Mononuclear cell (primary cell): ENCODE data around the gene MYO9B. TPM values are rescaled to one million over a fixed set of nuclear protein-coding genes. Genes with fewer than 3 reads are reported as not detected.

Source experiments
- H3K27me3 ChIP-seq: 2 replicates; pipeline ENCODE4 v1.6.0; 2011; ENCODE audit warnings: low read length, control low read depth; ENCODE audit not compliant: insufficient read depth
- H3K4me1 ChIP-seq: 2 replicates; pipeline ENCODE4 v1.5.1; 2011; ENCODE audit warnings: mild to moderate bottlenecking, low read length, control low read depth; ENCODE audit not compliant: insufficient read depth
- H3K4me3 ChIP-seq: 2 replicates; pipeline ENCODE4 v1.5.1; 2011; ENCODE audit warnings: mild to moderate bottlenecking, low read length, moderate library complexity
- H3K9me3 ChIP-seq: 2 replicates; pipeline ENCODE4 v1.5.1; 2011; ENCODE audit warnings: low read depth, mild to moderate bottlenecking, control low read depth, low read length
- total RNA-seq: library from RNA; depleted of rRNA; stranded (reverse); fragments of >200 nt; gene quantifications from one replicate; pipeline ENCODE4 v1.2.3, GENCODE V29; 2012

Gene MYO9B
- total RNA-seq, 1 donor, result 197 TPM

DNA sequence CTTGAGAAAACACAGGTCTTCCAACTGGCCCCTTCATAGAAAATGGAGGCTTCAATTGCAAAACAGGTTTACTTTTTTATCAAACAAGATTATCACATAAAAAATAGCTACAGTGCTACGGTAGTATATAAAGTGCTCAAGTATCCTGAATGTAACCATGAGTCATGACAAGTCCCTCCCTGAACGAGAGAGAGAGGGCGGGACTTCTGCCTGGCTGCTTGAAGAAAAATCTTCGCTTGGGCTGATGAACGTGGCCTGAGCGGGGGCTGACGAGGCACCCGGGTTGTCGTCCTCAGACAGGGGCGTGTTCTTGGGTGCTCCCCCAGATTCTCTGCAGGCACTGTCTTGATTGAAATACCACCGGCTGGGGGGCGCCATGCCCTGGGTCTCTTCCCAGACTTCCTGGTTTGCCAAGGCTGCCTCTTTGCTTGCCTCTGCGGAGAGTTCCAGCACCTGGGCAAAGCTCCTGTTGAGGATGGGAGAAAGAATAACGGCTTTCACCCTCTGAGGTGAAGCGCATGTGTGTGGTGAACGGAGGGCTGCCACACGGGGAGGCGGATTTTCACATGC, 25.8 kb upstream of the MYO9B start:
- no peaks in the 10 kb centered on the region for H3K27me3 ChIP-seq
- H3K9me3 ChIP-seq, result no peaks in the 10 kb centered on the region
- H3K4me1 ChIP-seq, result no peaks in the 10 kb centered on the region
- H3K4me3 ChIP-seq, result no peak overlapping the region

DNA sequence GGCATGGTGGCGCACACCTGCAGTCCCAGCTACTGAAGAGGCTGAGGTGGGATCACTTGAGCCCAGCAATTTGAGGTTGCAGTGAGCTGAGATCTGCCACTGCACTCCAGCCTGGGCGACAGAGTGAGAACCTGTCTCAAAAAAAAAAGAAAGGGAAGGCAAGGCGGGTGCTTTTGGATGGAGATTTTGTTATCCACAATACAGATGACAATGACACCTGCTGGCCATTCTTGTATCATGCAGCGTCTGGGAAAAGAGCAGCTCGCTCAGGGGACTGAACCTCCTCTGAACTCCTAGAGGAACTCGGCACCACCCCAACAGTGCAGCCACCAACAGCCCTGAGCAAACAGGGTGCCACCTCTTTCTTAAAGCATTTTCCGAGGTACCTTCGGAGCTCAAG, 23.1 kb upstream of the MYO9B start:
- Histone ChIP-seq H3K9me3 (no peaks in the 10 kb centered on the region), H3K4me3 (no peak overlapping the region)

DNA sequence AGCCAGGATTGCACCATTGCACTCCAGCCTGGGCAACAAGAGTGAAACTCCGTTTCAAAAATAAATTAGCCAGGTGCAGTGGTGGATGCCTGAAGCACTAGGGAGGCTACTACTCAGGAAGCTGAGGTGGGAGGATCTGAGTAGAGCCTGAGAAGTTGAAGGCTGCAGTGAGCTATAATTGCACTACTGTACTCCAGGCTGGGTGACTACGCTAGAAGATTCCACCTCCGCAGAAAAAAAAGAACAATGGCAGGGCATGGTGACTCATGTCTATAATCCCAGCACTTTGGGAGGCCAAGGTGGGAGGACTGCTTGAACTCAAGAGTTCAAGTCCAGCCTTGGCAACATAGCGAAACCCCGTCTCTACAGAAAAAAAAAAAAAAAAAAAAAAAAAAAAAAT, 20.8 kb upstream of the MYO9B start:
- Histone ChIP-seq H3K4me3 (no peak overlapping the region), H3K27me3 (no peaks in the 10 kb centered on the region), H3K9me3 (no peaks in the 10 kb centered on the region), H3K4me1 (no peaks in the 10 kb centered on the region)

More for the DNA sequence above, 23.1 kb upstream of the MYO9B start:
- H3K27me3 ChIP-seq, result no peaks in the 10 kb centered on the region
- no peaks in the 10 kb centered on the region for H3K4me1 ChIP-seq

DNA sequence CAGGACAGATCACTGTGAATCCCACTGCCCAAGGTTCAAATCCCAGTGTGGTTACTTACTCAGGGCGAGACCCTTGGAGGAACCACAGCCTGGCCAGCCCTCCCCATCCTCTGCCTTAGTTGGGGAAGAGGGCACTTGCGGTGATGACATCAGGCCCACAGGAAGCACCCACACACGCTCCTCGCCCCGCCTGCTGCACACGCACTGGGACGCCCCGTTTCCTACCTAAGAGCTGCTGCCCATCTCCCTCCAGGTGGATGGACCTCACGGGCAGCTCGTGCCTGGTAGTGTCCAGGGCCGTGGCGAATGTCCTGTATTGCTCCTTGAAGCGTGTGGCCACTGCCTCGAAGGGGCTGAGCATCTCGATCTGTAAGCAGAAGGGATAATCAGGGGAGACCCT, 19.9 kb upstream of the MYO9B start:
- Histone ChIP-seq H3K27me3 (no peaks in the 10 kb centered on the region), H3K9me3 (no peaks in the 10 kb centered on the region), H3K4me3 (no peak overlapping the region), H3K4me1 (peaks cover 2% of the 10 kb centered on the region)

DNA sequence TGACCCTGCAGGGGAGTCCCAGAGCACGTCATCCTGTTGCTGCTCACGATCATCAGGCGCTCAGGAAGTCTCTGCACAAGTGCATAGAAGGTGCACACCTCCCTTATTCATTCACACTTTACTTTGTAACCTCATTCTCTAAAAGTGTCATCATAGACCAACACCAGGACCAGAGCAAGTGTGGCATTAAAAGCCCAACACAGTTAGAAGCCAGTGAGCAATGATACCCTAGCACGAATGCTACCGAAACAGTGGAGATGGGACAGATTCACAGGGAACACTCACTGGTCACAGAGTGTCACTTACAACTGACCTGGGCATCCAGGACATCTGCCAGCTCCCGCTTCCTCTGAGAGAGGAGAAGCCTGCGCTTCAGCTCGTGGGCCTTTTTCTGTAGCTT, 17.3 kb upstream of the MYO9B start:
- H3K9me3 ChIP-seq, result no peaks in the 10 kb centered on the region
- H3K27me3 ChIP-seq, result no peaks in the 10 kb centered on the region
- H3K4me1 ChIP-seq, result peaks cover 9% of the 10 kb centered on the region
- H3K4me3 ChIP-seq, result no peak overlapping the region

DNA sequence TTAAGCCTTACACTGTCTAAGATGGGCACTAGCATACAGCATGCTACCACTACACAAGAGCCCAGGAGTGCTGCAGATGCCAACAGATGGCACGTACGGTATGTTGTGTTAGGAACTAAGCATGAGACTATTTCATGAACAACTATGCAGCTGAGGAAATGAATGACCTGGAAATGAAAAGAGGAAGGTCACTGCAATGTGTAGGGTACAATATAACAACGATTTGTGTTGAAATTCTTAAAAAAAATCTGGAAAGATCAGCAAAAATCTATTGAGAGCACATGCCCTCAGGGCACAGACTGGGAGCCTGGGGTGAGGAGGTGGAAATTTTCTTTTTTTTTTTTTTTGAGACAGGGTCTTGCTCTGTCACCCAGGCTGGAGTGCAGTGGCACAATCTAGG, 14.8 kb upstream of the MYO9B start:
- no peaks in the 10 kb centered on the region for H3K27me3 ChIP-seq
- H3K9me3 ChIP-seq, result no peaks in the 10 kb centered on the region
- H3K4me3 ChIP-seq, result no peak overlapping the region
- peaks cover 9% of the 10 kb centered on the region for H3K4me1 ChIP-seq

DNA sequence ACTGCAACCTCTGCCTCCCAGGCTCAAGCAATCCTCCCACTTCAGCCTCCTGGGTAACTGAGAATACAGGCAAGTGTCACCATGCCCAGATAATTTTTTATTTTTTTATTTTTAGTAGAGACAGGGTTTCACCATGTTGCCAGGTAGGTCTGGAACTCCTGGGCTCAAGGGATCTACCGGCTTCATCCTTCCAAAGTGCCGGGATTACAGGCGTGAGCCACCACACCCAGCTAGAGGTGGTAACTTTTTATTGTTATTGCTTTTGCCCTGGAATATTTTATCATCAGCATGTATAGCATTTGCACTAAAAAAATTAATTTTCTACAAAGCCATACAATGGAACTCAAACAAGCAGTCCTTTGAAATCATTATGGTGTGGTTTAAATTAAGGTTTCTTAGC, 14.4 kb upstream of the MYO9B start:
- H3K27me3 ChIP-seq, result no peaks in the 10 kb centered on the region
- H3K9me3 ChIP-seq, result no peaks in the 10 kb centered on the region
- H3K4me1 ChIP-seq, result peaks cover 9% of the 10 kb centered on the region
- no peak overlapping the region for H3K4me3 ChIP-seq

DNA sequence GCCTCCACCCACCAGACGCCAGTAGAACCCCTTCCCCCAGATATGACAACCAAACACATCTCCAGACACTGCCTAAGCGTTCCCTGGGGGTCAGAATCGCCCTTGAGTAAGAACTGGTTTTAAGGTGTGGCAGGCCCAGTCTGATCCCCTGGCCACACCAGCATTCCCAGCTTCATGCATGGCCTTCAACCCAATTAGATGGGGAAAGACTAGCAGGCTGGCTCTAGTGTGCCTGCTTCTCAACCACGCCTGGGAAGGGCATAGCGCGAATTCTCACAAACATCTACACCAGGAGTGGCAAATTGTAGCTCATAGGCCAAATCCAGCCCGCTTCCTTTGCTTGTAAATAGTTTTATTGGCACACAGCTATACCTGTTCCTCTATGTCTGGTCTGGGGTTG, 13.9 kb upstream of the MYO9B start:
- Histone ChIP-seq H3K27me3 (no peaks in the 10 kb centered on the region), H3K4me3 (no peak overlapping the region), H3K9me3 (no peaks in the 10 kb centered on the region), H3K4me1 (peaks cover 13% of the 10 kb centered on the region)

DNA sequence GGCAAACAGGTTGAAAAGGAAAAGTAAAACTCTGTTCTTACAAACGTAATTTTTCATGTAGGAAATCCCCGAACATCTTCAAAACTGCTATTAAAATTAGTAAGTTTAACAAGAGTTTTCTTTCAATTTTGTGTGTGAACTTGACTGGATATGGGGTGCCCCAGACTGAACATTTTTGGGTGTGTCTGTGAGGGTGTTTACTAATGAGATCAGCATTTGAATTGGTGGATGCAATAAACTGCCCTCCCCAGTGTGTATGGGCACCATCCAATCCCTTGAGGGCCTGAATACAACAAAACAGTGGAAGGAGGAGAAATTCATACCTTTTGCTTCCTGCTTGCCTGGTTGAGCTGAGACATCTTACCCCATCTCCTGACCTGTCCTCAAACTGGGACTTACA, 12.1 kb upstream of the MYO9B start:
- Histone ChIP-seq H3K4me3 (no peak overlapping the region), H3K27me3 (no peaks in the 10 kb centered on the region), H3K9me3 (no peaks in the 10 kb centered on the region), H3K4me1 (peaks cover 24% of the 10 kb centered on the region)

DNA sequence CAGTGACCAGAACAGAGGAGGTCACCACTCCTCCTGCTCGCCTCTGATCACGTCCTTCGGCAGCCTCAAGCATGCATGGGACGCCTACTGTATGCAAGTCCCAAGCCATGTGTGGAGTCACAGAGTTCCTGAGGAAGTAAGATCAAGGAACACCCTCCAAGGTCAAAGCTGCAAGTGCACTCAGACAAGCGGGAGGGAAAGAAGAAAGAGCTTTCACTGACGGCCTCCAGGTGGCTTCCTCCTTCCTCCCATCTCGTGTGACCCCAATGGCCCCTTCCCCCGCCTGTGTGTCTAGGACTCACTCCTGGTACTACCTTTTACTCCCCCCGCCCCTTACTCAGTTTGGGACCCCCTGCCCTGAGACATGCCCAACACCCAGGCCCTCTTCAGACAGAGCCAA, 6.4 kb upstream of the MYO9B start:
- no peaks in the 10 kb centered on the region for H3K27me3 ChIP-seq
- H3K4me3 ChIP-seq, result no peak overlapping the region
- H3K9me3 ChIP-seq, result no peaks in the 10 kb centered on the region
- H3K4me1 ChIP-seq, result peaks cover 29% of the 10 kb centered on the region

DNA sequence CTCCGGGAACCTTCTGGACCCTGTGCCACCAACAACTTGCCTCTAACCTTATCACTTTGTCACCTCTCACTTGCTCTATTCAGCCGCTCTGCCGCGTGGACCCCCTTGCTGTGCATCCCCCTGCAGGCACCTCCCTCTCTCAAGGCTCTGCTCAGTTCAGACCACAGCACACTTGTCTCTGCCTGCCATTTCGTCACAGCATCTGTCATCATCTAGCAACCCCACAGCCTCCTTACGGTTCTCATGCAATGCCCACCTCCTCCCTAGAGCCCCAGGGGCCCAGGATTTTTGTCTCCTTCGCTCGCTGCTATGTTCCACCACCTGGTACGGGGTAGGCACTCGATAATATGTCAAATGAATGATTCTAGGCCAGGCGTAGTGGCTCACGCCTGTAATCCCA, 5.2 kb upstream of the MYO9B start:
- Histone ChIP-seq H3K9me3 (no peaks in the 10 kb centered on the region), H3K27me3 (no peaks in the 10 kb centered on the region), H3K4me1 (peaks cover 34% of the 10 kb centered on the region), H3K4me3 (no peak overlapping the region)

DNA sequence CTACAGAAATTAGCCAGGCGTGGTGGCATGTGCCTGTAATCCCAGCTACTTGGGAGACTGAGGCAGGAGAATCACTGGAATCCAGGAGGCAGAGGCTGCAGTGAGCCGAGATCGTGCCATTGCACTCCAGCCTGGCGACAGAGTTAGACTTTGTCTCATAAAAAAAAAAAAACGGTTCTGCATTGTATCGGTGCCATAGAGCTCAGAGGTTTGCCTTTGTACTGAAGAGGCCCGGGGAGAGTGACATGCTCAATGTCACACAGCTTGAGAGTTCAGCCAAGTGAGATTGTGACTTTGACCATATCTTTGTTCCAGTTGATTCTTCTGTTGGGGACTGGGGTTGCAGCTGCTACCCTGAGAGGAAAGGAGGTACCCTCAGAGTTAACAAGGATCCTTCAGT, 4.7 kb upstream of the MYO9B start:
- Histone ChIP-seq H3K4me1 (peaks cover 34% of the 10 kb centered on the region), H3K9me3 (no peaks in the 10 kb centered on the region), H3K4me3 (no peak overlapping the region)

DNA sequence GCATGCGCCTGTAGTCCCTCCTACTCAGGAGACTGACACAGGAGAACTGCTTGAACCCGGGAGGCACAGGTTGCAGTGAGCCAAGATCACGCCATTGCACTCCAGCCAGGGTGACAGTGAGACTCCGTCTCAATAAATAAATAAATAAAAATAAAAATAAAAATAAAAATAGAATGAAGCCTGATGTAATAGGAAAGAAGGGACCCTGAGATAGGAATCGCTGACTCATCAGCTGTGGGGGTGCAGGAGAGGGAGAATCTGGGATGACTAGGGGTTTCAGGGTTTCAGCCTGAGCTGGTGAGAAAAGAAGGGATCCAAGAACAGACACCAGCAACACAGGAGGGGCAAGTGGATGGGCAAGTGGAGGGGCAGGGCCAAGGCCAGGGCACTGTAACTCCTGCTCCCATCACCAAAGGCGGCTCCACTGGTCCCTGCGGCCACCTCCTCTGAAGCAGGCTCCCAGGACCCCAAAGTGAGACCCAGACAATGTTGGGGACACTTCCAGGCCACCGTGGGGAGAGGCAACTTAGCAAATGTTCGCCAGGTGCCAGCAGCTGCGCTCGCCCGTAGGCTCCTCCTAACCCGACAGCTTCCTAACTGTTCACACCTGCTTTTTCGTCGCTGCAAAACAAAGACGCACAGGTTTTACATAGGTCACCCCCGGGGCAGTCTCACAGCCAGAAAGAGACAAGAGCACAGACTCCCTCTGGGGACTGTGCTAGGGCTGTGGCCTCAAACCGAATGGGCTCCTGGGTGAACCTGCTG, 1.5 kb upstream of the MYO9B start:
- H3K27me3 ChIP-seq, result no peaks in the 10 kb centered on the region
- no peaks in the 10 kb centered on the region for H3K9me3 ChIP-seq
- peaks cover 45% of the 10 kb centered on the region for H3K4me1 ChIP-seq
- H3K4me3 ChIP-seq, result peak overlapping the region; percentile 77

More for the DNA sequence above, 4.7 kb upstream of the MYO9B start:
- H3K27me3 ChIP-seq, result no peaks in the 10 kb centered on the region

DNA sequence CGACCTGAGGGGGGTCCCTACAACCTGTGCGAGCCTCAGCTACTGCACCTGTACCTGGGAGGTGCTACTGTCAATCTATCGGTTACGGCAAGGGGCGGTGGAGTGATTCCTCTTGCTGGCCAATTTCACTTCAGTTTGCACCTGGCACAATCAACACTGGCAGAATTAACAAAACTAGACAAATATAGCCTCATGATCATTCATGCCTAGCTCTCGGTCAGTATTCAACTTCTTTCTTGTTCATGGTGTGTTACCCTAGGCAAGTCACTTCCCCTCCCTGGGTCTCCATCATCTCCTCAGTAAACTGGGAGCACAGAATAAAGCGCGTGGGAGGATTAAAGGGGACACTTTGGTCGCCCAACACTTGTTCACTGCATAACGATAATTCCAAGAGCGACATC, 943 bp upstream of the MYO9B start:
- Histone ChIP-seq H3K9me3 (no peaks in the 10 kb centered on the region), H3K4me1 (peaks cover 51% of the 10 kb centered on the region), H3K4me3 (peak overlapping the region; percentile 77), H3K27me3 (no peaks in the 10 kb centered on the region)

DNA sequence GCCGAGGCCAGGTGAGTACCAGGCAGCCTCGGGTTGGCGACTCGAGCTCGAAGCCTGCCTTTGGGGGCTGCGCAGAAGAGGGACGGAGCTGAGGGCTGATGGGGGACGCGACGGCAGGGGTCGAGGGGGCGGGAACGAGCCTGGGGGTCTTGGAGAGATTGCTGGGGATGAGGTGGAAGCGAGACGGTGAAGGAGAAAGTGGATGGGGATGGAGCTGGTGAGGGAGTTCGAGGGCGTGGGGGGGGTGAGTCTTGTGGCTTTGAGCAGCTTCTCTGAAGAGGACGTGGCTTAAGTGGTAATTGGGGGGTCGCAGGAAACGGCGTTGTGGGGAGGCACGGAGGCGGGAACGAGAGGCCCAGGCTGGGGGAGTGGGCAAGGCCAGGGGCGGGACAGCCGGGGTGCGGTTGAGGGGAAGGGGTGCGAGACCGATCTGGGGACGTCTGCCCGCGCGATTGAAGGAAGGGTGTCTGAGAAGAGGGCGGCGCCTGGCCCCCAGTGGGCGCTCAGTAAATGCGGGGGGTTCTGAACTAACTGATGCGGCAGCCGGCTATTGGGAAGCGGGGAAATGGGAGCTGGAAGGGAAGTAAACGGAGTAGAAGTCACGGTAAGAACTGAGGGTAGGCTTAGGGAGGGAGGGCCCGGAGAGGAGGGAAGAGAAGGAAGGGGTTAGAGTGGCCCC, 426 bp downstream of the MYO9B start:
- Histone ChIP-seq H3K27me3 (no peaks in the 10 kb centered on the region), H3K4me1 (peaks cover 64% of the 10 kb centered on the region), H3K4me3 (peak overlapping the region; percentile 77), H3K9me3 (no peaks in the 10 kb centered on the region)
